ENCODE measurements around the gene HECTD1.

DNA sequence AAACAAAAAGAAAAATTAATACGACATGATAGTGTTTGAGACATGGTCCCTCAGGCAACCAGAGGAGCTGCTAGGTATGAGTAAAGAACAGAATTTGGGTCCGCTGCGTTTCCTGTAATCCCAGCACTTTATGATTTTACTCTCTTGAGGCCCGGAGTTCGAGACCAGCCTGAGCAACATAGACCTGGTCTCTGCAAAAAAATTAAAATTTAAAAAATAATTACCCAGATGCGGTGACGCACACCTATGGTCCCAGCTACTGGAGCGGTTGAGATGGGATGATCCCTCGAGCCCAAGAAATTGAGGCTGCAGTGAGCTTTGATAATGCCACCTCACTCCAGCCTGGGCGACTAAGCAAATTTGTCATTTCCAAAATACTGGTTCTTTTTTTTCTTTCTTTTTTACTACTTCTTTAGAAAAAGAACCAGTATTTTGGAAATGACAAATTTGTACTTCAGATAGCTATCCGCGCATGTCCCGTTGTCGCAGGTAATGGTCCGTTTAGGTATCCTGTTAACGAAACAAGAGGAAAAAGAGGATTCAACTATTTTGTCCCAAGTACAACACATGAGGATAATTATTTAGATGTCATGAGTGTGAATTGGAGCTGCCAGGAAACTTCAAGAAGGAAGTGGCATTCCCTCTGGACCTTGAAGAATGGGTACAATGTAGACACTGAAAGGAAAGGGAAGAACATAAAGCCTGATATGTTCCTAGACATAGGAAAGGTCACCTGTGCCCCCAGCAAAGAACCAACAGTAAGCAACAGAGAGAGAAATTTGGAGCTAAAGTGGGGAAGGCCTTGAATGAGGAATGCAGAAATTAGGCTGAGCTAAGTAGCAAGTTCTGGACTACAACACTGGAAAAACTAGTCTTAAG, 1.2 kb upstream of the HECTD1 start:
- TF ChIP-seq POLR2AphosphoS5 (IDR thresholded peaks at IDR 0.05; ENCODE audit: borderline replicate concordance, low read depth, low read length) (no peak), EZH2 (IDR thresholded peaks at IDR 0.05) (no peak)

Data from SK-N-MC (cell line).